SW480 (cell line): ENCODE data around the gene SIGLEC1.

ENCODE experiments used
- DNase-seq: peaks from one replicate; pipeline ENCODE4 v3.0.0-alpha.2; 2016; ENCODE audit warnings: low spot score

The SIGLEC1 gene

GRCh38 chr20:3744037-3744436, 31.6 kb upstream of the SIGLEC1 start:
- no peak for DNase-seq

- DNase-seq: no peak
Measured at GRCh38 chr20:3743251-3743650, 30.9 kb upstream of the SIGLEC1 start.

GRCh38 chr20:3741836-3742458, 29.5 kb upstream of the SIGLEC1 start:
- DNase-seq: no peak

GRCh38 chr20:3740615-3741301, 28.4 kb upstream of the SIGLEC1 start:
- DNase-seq: no peak

- no peak for DNase-seq
Measured at GRCh38 chr20:3739926-3740451, 27.6 kb upstream of the SIGLEC1 start.

- DNase-seq: no peak
Measured at GRCh38 chr20:3739054-3739925, 26.9 kb upstream of the SIGLEC1 start.

GRCh38 chr20:3738111-3739053, 26.0 kb upstream of the SIGLEC1 start:
- DNase-seq: no peak

- DNase-seq: no peak
Measured at GRCh38 chr20:3735768-3736167, 23.4 kb upstream of the SIGLEC1 start.

GRCh38 chr20:3734111-3734843, 21.9 kb upstream of the SIGLEC1 start:
- no peak for DNase-seq

GRCh38 chr20:3733119-3733995, 21.0 kb upstream of the SIGLEC1 start:
- DNase-seq: no peak

GRCh38 chr20:3732327-3733118, 20.1 kb upstream of the SIGLEC1 start, which contains the start of gene HSPA12B:
TSS of gene HSPA12B (plus strand) at chr20:3732685. CDS start at chr20:3738675, 5,990 bp downstream.
- no peak for DNase-seq

GRCh38 chr20:3731944-3732326, 19.5 kb upstream of the SIGLEC1 start:
- DNase-seq: no peak

- no peak for DNase-seq
Measured at GRCh38 chr20:3730803-3731672, 18.6 kb upstream of the SIGLEC1 start.

- DNase-seq: no peak
Measured at GRCh38 chr20:3729811-3730540, 17.6 kb upstream of the SIGLEC1 start.

- no peak for DNase-seq
Measured at GRCh38 chr20:3729378-3729777, 17.0 kb upstream of the SIGLEC1 start.

- DNase-seq: no peak
Measured at GRCh38 chr20:3728876-3729275, 16.5 kb upstream of the SIGLEC1 start.

- no peak for DNase-seq
Measured at GRCh38 chr20:3728354-3728753, 16.0 kb upstream of the SIGLEC1 start.
